Measurements from ENCODE around the gene ZNF580.

The ZNF580 gene

GRCh38 chr19:55663846-55664536 lies 23.2 kb downstream of the ZNF580 start:
- no peak for DNase-seq (ENCODE audit: low spot score)

DNA sequence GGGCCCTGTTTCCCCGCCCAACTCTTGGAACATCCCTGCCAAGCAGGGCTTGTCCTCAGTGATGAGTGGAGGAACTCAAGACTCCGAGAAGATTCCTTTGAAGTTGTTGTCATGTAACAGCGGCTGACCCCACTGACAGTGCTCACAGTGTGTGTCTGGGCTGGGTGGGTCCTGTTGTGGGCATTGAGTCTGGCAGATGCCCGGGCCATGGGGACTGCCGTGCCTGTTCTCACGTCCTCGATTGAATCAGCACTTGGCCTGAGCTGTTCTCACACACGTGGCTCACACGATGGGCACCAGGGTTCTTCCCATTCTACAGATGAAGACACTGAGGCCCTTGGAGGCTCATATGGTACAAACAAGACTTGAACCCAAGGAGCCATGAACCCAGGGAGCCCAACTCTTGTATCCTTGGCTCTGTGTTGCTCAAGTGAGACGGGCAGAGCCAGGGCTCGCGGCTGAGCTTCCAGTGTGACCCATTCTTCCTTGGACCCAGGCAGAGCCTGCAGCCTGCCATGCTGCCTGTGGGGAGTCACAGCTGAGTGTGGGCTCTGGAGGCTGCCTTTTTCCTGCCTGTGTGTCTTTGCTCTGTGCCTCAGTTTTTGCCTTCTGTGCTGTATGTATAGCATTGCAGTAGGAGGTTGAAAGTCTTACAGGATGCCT lies 25.7 kb downstream of the ZNF580 start:
- no peak for DNase-seq (ENCODE audit: low spot score)

DNA sequence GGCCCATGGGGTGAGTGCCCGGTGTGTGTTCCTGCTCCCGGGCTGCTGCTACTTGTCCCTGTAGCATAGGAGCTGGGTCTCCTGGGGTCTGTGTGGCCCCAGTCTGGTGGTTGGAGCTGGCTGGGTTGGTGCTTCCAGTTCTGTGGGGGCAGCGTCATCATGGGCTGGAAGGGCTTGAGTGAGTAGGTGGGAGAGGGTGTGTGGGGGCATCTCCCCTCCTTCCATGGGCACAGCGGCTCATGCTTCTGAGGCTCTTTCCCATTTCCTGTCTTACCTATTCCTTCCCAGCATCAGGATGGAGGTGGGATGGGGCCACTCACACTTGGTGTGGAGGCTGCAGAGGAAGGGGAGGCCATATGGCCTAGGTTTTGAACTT lies 26.2 kb downstream of the ZNF580 start:
- DNase-seq (ENCODE audit: low spot score): no peak

- DNase-seq (ENCODE audit: low spot score): no peak
These were observed 26.7 kb downstream of the ZNF580 start for GRCh38 chr19:55667511-55667910.

- DNase-seq (ENCODE audit: low spot score): no peak
These were observed 27.2 kb downstream of the ZNF580 start for GRCh38 chr19:55667958-55668357.

GRCh38 chr19:55668603-55669348 lies 28.0 kb downstream of the ZNF580 start:
- DNase-seq (ENCODE audit: low spot score): no peak

DNA sequence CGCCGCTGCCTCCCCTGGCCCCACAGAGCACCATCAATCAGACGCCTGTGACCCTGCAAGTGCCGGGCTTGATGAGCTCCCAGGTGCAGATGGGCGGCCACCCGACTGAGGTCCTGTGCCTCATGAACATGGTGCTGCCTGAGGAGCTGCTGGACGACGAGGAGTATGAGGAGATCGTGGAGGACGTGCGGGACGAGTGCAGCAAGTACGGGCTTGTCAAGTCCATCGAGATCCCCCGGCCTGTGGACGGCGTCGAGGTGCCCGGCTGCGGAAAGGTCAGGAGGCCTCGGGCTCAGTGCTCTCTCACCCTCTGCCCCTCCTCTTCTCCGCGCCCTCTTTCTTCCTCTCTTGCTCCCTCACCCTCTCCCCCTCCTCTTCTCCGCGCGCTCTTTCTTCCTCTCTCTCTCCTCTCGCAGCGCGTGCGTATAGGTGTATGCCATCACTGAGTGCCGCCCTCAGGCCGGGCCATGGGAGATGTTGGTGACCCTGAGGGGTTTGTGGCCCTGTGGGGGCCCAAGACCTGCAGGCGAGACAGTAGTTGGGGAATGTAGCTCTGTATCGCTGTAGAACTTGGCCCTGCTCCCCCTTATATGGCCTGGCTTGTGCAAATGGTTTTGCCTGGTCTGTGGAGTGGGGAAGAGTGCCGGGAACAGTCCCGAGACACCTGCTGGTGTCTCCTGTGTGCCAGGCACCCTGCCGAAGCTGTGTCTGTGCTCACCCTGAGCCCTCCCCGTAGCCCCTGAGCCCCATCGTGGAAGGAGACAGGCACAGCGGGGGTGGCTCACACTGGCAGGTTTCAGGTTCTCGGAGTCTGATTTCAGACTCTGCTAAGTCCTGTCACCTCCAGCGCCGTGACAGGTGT lies 28.8 kb downstream of the ZNF580 start:
- no peak for DNase-seq (ENCODE audit: low spot score)

DNA sequence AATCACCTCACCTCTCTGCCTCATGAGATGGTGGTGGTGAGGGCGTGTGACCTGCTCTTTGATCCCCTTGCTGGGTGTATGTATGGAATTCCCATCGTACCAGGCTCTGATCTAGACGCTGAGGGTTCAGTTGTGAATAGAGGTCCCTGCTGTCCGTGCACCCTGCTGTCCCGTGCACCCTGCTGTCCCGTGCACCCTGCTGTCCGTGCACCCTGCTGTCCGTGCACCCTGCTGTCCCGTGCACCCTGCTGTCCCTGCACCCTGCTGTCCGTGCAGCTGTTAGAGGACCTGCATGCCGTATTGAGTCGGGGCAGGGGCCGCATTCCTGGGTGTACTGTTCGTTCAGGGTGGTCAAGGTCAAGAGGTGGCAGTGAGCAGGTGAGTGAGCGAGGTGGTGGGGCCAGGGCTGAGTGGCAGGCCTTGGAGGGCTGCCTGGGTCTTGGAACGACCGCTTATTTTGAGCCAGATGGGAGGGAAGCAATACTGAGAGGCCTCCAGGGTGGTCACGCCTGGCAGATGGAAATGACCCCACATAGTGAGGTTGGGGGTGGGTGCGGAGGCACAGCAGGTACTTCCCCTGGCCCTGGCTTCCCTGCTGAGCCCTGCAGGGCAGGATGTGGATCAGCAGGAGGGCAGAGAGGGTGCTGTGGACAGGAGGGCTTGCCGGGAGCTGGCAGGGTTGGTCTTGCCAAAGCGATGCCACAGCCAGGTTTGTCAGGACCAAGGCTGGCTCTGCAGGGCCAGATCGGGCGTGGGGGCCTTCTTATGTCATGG lies 29.7 kb downstream of the ZNF580 start:
- no peak for DNase-seq (ENCODE audit: low spot score)

DNA sequence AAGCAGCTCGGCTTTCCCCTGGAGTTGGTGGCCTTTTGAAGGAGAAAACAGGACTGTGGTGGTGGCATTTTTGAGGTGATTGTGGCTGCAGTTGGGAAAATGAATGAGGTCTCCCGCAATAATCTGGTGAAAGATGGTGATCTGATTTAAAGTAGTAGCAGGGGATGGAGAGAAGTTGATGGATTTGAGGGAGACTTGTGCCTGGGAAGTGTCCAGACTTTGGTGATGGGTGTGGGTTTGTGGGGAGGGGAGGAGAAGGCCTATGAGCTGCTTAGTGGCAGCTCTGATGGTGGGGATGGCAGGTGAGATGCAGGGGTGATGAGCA lies 30.2 kb downstream of the ZNF580 start:
- no peak for DNase-seq (ENCODE audit: low spot score)

DNA sequence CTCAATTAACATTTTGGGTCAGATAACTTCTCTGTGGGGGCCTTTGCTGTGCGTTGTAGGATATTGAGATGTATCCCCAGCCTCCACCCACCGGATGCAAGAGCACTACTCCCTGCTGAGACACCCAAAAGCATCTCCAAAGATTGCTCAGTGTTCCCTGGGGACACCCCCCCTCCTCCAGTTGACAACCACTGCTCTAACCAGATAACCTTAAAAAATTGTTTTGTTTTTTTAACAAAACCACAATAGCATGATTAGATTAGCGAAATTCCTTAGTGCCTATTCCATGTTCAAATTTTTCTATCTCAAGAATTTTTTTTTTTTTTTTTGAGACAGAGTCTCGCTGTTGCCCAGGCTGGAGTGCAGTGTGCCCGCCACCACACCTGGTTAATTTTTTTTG lies 31.6 kb downstream of the ZNF580 start:
- peak; percentile 67 for DNase-seq (ENCODE audit: low spot score)

- DNase-seq (ENCODE audit: low spot score): no peak
These were observed 32.7 kb downstream of the ZNF580 start for GRCh38 chr19:55673465-55673864.

GRCh38 chr19:55673889-55674288 lies 33.1 kb downstream of the ZNF580 start:
- no peak for DNase-seq (ENCODE audit: low spot score)

- no peak for DNase-seq (ENCODE audit: low spot score)
These were observed 33.6 kb downstream of the ZNF580 start for GRCh38 chr19:55674459-55674840.

DNA sequence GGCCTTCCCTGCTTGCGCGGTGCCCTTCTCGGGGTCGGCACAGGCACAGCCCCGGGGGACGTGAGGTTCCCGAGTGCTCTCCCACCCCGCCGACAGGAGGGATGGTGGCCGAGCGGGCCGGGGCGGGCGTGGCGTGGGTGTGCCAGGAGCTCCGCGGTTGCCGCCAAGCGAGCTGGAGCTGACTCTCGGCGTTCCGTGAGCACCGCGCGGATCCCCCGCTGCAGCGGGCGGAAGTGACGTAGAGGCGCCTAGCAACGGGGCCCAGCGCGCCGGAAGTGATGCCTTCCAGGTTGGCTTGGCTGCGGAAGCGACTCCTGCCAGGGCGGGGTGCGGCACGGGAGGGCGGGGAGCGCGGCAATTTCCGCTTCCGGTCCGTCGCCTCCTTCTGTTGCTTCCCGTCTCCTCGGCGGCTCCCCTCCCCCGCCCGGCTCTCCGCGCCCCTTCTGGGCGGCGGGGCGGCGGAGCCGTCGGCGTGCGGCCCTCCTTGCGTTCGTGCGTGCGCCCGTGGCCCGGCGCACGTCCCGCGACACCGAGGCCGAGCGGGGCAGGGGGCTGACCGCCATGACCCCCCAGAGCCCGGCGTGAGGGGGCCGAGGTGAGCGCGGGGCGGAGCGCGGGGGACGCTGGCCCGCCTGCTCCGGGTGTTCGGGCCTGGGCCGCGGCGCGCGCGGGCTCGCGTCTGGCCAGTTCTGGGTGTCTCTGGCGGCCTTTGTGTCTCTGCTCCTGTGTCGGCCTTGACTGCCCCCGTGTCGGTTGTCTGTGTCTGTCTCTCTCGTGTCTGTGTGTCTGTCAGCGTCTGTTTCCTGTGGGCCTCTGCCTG lies 34.2 kb downstream of the ZNF580 start, which contains the start of gene EPN1:
Gene EPN1 (plus strand): TSS at position 386 of the 820 bp plus-strand sequence. CDS start 3,402 bp downstream, outside the sequence.
- DNase-seq (ENCODE audit: low spot score): peak; percentile 99

- no peak for DNase-seq (ENCODE audit: low spot score)
These were observed 35.0 kb downstream of the ZNF580 start for GRCh38 chr19:55675661-55676354.

DNA sequence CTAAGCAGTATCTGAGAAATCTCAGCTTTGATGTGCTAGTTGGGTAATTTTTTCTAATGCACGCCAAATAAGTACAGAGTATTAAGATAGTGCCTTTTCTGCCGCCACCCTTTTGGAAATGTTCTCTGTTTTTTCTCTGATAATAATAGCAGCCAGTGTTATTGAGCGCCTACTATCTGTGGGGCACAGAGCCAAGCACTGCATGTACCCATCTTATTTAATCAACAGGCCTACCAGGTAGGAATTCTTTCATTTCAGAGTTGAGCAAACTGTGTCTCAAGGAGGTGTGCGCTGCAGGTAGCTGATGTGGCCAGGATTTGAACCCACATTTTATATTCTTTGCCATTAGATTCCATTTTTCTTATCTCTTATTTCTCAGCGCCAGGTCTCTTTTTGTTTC lies 35.6 kb downstream of the ZNF580 start:
- DNase-seq (ENCODE audit: low spot score): no peak

GRCh38 chr19:55676889-55677505 lies 36.2 kb downstream of the ZNF580 start:
- DNase-seq (ENCODE audit: low spot score): no peak

DNA sequence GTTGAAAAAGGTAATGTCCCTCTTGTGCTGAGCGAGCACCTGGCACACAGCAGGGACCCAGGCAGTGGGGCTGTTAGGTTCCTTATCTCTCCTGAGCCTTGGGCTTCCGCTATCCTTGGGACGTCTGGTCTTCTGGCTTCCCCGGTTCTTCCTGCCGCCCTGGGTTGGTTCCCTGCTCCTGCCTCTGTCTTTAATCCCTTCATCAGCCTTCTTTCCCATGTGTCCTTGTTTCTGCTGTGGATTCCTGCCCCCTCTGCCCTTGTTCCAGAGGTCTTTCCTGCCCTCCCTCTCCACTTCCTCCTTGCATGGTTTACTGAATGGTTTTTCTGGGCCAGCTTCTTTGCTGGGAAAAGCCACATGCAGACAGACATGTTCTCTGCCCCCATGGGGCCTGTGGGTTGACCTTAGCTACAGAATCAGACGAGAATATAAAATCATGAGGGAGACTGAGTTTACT lies 36.8 kb downstream of the ZNF580 start:
- no peak for DNase-seq (ENCODE audit: low spot score)

GRCh38 chr19:55678121-55678671 lies 37.4 kb downstream of the ZNF580 start:
- DNase-seq (ENCODE audit: low spot score): no peak

Measured in AG08396 (cell line).